Breast epithelium (tissue), 3 donors: ENCODE measurements around the gene BTN3A1.

Experiments used
- CTCF ChIP-seq, 3 donors: fragments of 450-650 bp; IDR thresholded peaks; one replicate each; pipeline ENCODE4 v1.5.1; 2016 to 2017; ENCODE audit warnings: antibody characterized with exemption in 3 of 3, mild to moderate bottlenecking in 3 of 3, moderate library complexity in 3 of 3
- POLR2A ChIP-seq: fragments of 450-650 bp; IDR thresholded peaks from one replicate; pipeline ENCODE4 v1.6.1; 2016; ENCODE audit warnings: antibody characterized with exemption, mild to moderate bottlenecking, moderate library complexity

- no peak for TF ChIP-seq CTCF (IDR thresholded peaks at IDR 0.05)
- TF ChIP-seq POLR2A, result no peak
Observed at GRCh38 chr6:26363882-26364701, 38.0 kb upstream of the BTN3A1 start.
